Measurements from ENCODE around the gene TSPEAR. TPM values are rescaled to one million over a fixed set of nuclear protein-coding genes. Genes with fewer than 3 reads are reported as not detected.

The TSPEAR gene
- total RNA-seq, 1 experiment from 2014 or later: not detected

DNA sequence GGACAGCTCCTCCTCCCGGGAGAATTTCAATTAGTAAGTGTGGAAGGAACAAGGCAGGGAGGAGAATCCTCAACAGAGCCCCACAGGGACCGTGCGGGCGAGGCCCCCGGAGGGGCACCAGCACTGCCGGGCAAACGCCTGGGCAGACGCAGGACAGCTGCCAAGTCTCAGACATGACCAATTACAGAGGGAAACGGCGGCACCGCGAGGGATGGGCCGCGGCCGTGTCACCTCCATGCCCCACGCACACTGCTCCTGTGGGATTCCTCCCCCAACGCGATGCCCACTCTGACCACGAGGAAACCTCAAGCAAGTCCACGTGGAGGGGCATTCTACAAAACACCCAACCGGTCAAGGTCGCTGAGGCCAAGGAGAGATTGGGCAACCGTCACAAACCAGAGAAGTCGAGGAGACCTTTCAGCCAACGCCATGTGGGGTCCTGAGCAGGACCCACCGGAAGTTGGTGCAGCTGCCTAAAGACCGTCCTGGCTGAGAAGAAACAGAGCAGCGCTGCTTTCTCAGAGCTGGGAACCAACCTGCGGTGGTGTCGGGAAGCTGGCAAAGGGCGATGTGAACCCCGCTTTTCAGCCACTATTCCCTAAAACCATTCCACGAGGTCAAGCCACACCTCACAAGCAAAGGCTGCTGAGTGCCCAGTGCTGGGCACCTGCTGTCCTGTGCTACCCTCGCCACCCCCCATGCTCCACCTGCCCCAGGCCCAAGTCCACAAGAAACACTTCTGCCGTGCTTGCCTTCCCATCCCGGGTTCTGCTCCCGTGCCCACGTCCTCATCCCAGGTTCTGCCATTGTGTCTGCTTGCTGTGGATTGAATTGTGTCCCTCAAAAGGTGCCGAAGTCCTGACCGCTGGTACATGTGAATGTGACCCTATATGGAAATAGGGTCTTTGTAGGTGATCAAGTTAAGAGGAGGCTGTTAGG lies 139.3 kb downstream of the TSPEAR start:
- no peak overlapping the region for H3K4me3 Mint-ChIP-seq (ENCODE audit: low read depth, unreplicated experiment)
- TF ChIP-seq, protein P1, sequence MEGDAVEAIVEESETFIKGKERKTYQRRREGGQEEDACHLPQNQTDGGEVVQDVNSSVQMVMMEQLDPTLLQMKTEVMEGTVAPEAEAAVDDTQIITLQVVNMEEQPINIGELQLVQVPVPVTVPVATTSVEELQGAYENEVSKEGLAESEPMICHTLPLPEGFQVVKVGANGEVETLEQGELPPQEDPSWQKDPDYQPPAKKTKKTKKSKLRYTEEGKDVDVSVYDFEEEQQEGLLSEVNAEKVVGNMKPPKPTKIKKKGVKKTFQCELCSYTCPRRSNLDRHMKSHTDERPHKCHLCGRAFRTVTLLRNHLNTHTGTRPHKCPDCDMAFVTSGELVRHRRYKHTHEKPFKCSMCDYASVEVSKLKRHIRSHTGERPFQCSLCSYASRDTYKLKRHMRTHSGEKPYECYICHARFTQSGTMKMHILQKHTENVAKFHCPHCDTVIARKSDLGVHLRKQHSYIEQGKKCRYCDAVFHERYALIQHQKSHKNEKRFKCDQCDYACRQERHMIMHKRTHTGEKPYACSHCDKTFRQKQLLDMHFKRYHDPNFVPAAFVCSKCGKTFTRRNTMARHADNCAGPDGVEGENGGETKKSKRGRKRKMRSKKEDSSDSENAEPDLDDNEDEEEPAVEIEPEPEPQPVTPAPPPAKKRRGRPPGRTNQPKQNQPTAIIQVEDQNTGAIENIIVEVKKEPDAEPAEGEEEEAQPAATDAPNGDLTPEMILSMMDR (IDR thresholded peaks at IDR 0.05; ENCODE audit: unreplicated experiment): no peak
- intact Hi-C loops (cut with micrococcal nuclease; ENCODE audit: unreplicated experiment): no loop called here
- DNase-seq: no peak
- H3K27me3 Mint-ChIP-seq (ENCODE audit: unreplicated experiment): peaks cover 83% of the 10 kb centered on the region
- peaks cover 12% of the 10 kb centered on the region for H3K4me1 Mint-ChIP-seq (ENCODE audit: low read depth, unreplicated experiment)
- no TSS peak for BruUV-seq (replicated peaks)
- peaks cover 6% of the 10 kb centered on the region for H3K9me3 Mint-ChIP-seq (ENCODE audit: low read depth, unreplicated experiment)
- CTCF ChIA-PET: no interaction called here
- H3K27ac Mint-ChIP-seq (ENCODE audit: unreplicated experiment): no peak overlapping the region
- H3K36me3 Mint-ChIP-seq (ENCODE audit: insufficient read depth, unreplicated experiment): peaks cover 8% of the 10 kb centered on the region

DNA sequence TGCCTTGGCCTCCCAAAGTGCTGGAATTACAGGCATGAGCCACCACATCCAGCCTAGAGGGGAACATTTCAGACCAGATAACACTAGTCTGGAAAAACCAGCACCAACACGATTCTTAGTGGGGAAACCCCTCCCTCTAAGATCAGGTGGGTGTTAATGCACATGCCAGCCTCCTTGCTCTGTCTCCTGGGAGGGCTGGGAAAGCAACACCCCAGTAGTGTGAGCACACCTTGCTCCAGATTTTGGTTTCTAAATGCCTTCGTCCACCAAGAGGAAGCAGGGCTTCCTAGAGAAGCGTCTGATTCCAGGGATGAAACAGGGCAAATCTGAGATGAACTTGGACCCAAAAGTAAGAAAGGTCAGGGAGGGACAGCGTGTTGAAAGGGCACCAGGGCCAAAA lies 140.1 kb downstream of the TSPEAR start:
- H3K9me3 Mint-ChIP-seq (ENCODE audit: low read depth, unreplicated experiment): peaks cover 6% of the 10 kb centered on the region
- CTCF ChIA-PET: interaction anchor here (0.5 kb wide), 1 partner anchor 36 kb away, joined by 3 read pairs; no protein-coding TSS in a partner anchor
- no peak for DNase-seq
- no peak overlapping the region for H3K27ac Mint-ChIP-seq (ENCODE audit: unreplicated experiment)
- H3K4me3 Mint-ChIP-seq (ENCODE audit: low read depth, unreplicated experiment): no peak overlapping the region
- no TSS peak for BruUV-seq (replicated peaks)
- peaks cover 83% of the 10 kb centered on the region for H3K27me3 Mint-ChIP-seq (ENCODE audit: unreplicated experiment)
- intact Hi-C loops (cut with micrococcal nuclease; ENCODE audit: unreplicated experiment): no loop called here
- peaks cover 12% of the 10 kb centered on the region for H3K4me1 Mint-ChIP-seq (ENCODE audit: low read depth, unreplicated experiment)
- TF ChIP-seq, protein P1 (IDR thresholded peaks at IDR 0.05; ENCODE audit: unreplicated experiment): no peak
- peaks cover 8% of the 10 kb centered on the region for H3K36me3 Mint-ChIP-seq (ENCODE audit: insufficient read depth, unreplicated experiment)

DNA sequence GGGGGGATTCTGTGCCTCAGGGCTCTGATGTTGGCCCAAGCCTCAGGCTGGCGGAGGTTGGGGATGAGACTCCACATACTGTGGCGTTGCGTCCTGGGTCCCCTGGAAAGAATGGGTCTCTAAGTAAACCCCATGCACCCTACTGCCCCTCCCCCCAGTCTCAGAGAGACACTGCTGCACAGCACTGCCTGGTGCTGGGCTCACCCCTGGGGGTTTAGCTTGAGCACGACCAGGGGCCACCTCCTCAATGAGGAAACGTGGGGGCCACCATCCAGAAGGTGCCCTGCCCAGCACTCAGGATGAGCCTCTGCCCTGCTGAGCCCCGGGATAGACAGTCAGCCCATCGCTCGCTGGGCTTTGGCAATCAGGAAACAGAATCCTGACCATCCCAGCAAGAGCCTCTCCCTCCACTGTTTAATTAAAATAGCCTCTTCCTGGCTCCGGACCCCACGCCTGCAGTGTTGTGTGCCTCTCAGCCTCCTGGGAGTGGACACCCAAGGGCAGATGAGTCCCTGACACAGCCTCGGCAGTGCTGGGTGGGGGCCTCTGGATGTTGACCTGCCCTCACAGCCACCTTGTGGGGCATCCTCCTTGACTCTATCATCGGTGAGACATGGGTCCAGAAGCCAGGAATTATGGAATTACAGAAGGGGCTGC lies 141.4 kb downstream of the TSPEAR start:
- H3K36me3 Mint-ChIP-seq (ENCODE audit: insufficient read depth, unreplicated experiment): peaks cover 7% of the 10 kb centered on the region
- H3K27ac Mint-ChIP-seq (ENCODE audit: unreplicated experiment): no peak overlapping the region
- H3K9me3 Mint-ChIP-seq (ENCODE audit: low read depth, unreplicated experiment): peaks cover 6% of the 10 kb centered on the region
- intact Hi-C loops (cut with micrococcal nuclease; ENCODE audit: unreplicated experiment): no loop called here
- H3K4me3 Mint-ChIP-seq (ENCODE audit: low read depth, unreplicated experiment): no peak overlapping the region
- CTCF ChIA-PET: no interaction called here
- peaks cover 76% of the 10 kb centered on the region for H3K27me3 Mint-ChIP-seq (ENCODE audit: unreplicated experiment)
- peaks cover 9% of the 10 kb centered on the region for H3K4me1 Mint-ChIP-seq (ENCODE audit: low read depth, unreplicated experiment)
- TF ChIP-seq, protein P1 (IDR thresholded peaks at IDR 0.05; ENCODE audit: unreplicated experiment): no peak
- BruUV-seq (replicated peaks): no TSS peak
- no peak for DNase-seq

DNA sequence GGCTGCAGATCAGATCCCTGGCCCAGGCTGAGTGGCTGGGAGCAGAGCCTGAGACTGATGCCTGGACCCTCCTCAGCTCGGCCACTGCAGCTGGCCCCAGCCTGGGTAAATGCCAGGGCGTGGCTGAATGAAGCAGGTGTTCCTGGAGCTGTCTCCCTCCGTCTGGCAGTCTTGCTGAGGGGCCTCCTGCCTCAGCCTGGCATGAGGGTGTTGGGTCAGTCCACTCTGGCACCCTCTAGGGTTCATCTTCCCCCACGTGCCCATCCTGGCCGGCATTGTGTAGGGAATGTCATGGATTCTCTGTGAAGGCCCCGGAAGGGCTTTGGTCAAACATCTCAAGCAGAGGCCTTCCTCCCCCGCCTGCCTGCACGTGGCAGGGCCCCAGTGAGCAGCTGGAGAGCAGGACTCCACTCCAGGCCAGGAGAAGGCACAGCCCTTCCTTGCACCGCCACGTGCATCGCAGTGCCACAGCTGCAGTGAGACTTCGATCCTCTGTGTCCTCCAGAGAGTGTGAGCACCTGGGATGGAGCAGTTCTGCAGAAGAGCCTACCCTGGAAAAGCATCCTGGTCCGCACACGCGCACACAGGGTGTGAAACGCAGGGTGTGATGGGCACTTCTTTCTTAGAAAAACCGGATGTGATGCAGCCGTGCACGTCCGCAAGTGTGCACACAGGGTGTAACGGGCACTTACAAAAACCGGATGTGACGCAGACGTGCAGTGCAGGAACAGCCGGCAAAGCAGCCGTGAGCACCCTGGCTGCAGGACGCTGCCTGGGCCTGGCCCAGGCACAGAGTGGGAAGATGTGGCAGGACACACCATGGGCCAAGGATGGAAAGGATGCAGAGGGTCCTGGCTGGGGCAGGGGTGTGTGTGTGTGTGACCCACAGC lies 142.5 kb downstream of the TSPEAR start:
- no peak overlapping the region for H3K4me3 Mint-ChIP-seq (ENCODE audit: low read depth, unreplicated experiment)
- DNase-seq: no peak
- no peaks in the 10 kb centered on the region for H3K4me1 Mint-ChIP-seq (ENCODE audit: low read depth, unreplicated experiment)
- H3K27ac Mint-ChIP-seq (ENCODE audit: unreplicated experiment): no peak overlapping the region
- no peaks in the 10 kb centered on the region for H3K36me3 Mint-ChIP-seq (ENCODE audit: insufficient read depth, unreplicated experiment)
- intact Hi-C loops (cut with micrococcal nuclease; ENCODE audit: unreplicated experiment): no loop called here
- TF ChIP-seq, protein P1 (IDR thresholded peaks at IDR 0.05; ENCODE audit: unreplicated experiment): no peak
- no TSS peak for BruUV-seq (replicated peaks)
- H3K9me3 Mint-ChIP-seq (ENCODE audit: low read depth, unreplicated experiment): peaks cover 6% of the 10 kb centered on the region
- H3K27me3 Mint-ChIP-seq (ENCODE audit: unreplicated experiment): peaks cover 71% of the 10 kb centered on the region
- CTCF ChIA-PET: no interaction called here

All from Calu3 (cell line).